ENCODE results near the gene BCCIP. TPM values are rescaled to one million over a fixed set of nuclear protein-coding genes. Genes with fewer than 3 reads are reported as not detected.

BCCIP gene
- total RNA-seq, 4 donors from 2014 or later = 33.7 to 82.5 (median 45.9) TPM

DNA sequence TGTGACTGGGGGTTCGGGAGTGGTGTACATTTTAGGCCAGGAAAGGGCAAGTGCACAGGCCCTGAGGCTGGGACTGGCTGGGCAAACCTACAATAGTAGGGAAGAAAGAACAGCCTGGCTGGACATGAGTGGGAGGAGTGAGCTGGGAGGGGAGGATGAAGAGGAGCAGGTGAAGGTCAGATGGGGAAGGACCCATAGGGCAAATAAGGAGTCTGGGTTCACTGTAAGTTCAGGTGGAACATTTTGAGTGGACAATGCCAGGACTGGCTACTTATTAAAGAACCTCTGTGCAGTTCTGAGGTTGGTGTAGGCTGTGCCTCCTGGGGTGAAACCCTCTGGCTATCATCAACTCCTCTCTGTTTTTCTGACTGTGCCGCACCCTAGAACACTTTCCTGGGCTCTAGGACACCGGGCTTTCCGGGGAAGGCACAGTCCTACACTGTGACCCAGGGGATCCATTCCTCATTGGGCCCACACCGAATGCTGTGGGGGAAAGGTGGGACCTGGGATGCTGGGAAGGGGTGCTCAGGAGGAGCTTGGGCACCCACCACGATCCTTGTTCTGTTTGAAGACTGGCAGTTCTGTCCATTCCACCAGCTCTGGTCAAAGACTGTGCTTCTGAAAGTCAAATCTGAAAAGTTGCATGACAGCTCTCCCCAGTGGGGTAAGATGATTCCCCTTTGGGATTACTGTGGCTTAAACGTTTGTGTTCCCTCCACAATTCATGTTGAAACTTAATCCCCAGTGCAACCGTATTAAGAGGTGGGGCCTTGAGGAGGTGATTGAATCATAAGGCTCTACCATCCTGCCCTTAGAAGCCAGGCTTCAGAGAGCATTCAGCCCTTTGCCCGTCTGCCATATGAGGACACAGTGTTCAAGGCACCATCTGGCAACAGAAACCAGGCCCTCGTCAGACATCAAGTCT is 43.7 kb upstream of the BCCIP start:
- TF ChIP-seq, protein P1, sequence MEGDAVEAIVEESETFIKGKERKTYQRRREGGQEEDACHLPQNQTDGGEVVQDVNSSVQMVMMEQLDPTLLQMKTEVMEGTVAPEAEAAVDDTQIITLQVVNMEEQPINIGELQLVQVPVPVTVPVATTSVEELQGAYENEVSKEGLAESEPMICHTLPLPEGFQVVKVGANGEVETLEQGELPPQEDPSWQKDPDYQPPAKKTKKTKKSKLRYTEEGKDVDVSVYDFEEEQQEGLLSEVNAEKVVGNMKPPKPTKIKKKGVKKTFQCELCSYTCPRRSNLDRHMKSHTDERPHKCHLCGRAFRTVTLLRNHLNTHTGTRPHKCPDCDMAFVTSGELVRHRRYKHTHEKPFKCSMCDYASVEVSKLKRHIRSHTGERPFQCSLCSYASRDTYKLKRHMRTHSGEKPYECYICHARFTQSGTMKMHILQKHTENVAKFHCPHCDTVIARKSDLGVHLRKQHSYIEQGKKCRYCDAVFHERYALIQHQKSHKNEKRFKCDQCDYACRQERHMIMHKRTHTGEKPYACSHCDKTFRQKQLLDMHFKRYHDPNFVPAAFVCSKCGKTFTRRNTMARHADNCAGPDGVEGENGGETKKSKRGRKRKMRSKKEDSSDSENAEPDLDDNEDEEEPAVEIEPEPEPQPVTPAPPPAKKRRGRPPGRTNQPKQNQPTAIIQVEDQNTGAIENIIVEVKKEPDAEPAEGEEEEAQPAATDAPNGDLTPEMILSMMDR (IDR thresholded peaks at IDR 0.05; ENCODE audit: low read depth) = no peak

DNA sequence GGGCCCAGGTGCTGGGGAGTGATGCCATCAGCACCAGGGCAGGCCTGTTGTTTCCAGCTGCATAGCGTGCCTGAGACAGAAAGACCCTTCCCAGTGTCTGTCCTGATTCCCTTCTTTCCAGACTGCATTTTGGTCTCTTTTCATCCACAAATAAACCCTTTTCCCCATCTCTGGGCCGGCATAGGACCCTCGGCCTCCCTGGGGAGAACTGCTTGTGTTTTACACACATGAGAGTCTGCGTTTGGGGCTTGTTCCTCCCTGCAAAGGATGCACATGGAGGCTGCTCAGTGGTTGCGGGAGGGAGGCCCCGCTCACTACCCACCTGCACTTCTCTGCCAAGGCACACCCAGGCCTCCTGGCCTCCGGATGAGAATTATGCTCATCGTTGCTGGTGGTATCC is 42.0 kb upstream of the BCCIP start:
- TF ChIP-seq, protein P1 (IDR thresholded peaks at IDR 0.05; ENCODE audit: low read depth) = no peak

DNA sequence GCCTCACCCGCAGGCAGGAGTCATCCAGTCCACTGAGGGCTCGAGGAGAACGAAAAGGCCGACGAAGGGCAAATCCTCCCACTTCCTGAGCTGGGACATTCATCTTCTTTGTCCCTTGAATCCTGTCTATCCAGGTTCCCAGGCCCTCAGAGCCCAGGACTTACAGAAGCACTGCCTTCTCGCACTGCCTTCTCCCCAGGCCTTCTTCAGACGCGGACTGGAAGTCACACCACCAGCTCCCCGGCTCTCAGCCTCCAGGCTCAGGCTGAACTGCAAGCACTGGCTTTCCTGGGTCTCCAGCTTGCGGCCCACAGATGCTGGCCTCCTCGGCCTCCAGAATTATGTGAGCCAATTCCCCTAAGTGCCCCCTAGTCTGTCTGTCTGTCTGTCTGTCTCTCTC is 41.3 kb upstream of the BCCIP start:
- TF ChIP-seq, protein P1 (IDR thresholded peaks at IDR 0.05; ENCODE audit: low read depth) = no peak

DNA sequence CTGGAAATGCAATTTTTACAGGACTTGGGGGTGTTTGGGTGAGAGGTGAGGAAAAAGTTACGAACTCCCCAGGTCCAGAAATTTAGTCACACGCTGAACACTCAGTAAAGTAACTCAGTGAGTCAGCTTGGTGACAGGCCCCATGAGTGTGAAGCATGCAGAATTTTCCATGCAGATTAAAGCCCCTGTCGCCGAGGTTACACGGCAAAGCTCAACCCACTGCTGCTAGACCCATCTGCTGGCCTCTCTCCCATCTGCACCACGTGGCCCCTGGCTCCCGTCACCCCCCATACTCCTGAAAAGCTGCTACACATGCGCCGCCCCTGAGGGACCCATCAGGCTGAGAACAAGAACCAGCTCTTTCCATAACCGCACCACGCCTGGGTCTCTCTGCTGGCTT is 40.7 kb upstream of the BCCIP start:
- TF ChIP-seq, protein P1 (IDR thresholded peaks at IDR 0.05; ENCODE audit: low read depth) = no peak

DNA sequence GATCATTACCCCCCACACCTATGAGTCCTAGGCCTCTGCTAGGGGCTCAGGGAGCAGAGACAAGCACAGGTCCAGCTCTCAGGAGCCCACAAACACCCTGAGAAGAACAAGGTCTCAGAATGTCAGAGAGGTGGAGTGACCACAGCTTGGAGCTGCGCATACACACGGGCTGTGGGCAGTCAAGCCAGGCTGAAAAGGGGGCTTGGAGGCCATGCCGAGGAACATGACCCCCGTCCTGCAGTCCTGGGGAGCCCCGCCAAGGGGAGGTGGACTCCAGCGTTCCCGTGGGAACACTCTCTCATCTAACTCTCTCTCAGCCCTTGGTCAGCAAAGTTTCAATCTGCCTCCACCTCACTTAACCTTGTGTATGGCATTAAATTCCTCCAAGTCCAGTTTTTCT is 39.9 kb upstream of the BCCIP start:
- TF ChIP-seq, protein P1 (IDR thresholded peaks at IDR 0.05; ENCODE audit: low read depth) = no peak

DNA sequence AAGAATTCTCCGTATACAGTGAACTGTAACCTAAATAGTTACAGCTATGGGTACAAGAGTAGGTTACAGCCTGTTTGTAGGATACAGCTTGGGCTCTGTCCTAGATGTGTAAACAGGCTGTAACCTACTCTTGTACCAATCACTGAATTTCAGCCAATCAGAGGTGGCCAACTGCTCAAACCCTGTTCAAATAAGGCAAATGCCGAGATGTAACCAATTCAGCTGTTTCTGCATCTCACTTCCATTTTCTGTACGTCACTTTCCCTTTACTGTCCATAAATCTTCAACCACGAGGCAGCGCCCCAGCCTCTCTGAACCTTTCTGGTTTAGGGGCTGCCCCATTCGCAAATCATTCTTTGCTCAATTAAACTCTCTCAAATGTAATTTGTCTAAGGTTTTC is 39.4 kb upstream of the BCCIP start:
- TF ChIP-seq, protein P1 (IDR thresholded peaks at IDR 0.05; ENCODE audit: low read depth) = no peak

DNA sequence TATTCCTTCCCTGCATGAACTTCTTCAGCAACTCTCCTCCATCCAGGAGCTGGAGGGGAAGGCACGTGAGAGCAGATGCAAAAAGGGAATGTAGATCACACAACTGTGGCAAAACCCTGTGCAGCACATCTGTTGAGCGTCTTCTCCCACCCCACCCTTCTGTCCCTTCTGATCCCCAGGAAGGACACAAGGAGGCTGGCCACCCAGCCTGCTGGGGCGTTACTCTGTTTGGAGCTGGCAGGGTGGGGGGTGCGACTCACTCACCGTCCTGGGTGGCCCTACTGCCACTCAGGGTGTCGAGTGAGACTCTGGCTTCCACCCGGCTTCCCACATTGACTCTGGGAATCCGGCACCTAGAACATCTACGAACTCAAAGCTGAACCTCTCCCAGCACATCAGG is 37.6 kb upstream of the BCCIP start:
- TF ChIP-seq, protein P1 (IDR thresholded peaks at IDR 0.05; ENCODE audit: low read depth) = no peak

Data from subcutaneous adipose tissue (tissue), 4 donors.